NCI-H82 treated with DMSO at 0.1 percent for 48 hours (cell line): Measurements from ENCODE around the gene COL27A1.

ENCODE experiments used
- DNase-seq: peaks from one replicate; lab custom pipeline; 2025; ENCODE audit not compliant: unreplicated experiment; lab: John Stamatoyannopoulos, UW

COL27A1 gene

DNA sequence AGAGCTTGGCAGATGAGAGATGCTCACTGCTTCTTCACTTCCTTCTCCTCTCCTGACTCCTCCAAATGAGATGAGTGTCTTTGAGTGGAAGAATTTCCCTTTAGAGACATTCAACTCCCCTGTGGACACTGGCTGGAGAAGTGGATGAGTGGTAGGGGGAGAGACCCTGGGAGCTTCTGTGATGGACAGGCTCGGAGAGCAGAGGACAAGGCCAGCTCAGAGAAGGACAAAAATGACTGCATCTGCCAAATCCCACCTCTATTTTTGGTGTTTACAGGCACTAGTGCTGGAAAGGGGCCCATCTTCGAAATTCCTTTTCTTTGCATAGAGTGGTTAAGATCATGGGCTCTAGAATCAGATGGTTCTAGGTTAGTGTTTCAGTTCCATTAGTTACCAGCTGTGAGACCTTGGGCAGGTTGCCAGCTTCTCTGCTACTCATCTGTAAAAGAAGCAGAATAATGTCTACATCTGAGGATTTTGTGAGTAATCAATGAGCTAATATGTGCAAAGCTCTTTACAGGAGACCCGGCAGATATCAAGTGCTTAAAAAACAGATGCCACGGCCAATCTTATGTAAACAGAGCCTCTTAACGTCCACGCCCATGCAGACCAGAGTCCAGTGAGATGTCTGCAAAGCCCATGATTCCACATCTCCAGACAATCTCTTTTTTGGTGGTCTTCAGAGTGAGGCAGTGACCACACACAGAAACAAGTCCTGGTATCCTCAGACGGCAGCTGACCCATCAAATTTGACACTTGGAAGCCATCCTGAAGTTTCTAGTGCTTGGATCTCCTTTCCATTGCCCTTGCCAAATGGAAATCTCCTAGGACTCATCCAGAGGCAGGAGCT, 13.6 kb upstream of the COL27A1 start:
- peak; percentile 88 for DNase-seq

DNA sequence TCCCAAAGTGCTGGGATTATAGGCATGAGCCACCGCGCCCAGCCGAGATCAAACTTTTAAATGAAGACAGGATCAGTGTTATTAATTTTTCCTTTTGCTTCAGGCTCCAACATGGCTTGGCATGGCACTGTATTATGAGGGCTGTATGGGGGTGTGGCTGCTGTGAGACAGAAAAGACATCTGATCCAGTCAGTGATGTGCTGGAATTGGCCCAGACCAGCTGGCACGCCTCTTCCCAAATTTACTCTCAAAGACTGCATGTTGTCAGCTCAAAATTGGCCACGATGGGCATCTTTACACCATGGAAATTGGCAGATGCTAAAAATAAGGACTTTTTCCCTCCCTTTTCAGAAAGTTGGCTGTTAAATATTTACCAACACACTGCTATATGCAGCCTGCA, 12.1 kb upstream of the COL27A1 start:
- no peak for DNase-seq

DNA sequence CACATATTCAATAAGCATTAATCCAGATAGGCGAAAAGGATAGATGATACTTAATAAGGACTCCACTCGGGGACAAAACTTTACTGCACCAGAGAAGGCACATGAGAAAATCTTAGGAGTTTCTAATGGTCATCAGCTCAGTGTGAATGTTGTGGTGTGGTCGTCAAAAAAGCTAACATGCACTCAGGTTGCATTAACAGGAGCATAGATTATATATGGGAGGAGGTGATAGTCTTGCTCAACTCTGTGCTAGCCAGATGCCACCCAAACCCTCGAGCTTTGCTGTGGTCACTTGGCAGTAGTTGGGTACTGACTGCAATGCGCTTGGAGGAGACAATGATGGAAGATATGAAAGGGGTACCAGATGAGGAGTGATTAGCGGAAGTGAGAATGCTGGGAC, 8.6 kb upstream of the COL27A1 start:
- DNase-seq: no peak

DNA sequence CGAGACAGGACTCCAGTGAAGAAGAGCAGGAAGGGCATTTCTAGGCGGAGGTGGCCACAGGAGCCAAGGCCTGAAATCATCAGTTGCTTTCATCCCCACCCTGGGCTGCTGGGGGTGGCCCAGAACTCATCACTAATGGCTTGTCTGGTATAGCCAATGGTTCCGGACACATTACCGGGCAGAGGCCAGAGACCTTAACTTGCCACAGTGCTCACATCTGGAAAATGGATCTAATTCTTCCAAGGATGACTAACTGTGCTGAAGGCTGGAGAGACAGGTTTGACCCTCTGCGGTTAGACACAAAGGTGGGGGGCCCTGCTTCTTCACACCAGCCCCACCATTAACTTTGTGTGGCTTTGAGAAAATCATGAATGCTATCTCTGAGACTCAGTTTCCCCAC, 6.2 kb upstream of the COL27A1 start:
- no peak for DNase-seq

DNA sequence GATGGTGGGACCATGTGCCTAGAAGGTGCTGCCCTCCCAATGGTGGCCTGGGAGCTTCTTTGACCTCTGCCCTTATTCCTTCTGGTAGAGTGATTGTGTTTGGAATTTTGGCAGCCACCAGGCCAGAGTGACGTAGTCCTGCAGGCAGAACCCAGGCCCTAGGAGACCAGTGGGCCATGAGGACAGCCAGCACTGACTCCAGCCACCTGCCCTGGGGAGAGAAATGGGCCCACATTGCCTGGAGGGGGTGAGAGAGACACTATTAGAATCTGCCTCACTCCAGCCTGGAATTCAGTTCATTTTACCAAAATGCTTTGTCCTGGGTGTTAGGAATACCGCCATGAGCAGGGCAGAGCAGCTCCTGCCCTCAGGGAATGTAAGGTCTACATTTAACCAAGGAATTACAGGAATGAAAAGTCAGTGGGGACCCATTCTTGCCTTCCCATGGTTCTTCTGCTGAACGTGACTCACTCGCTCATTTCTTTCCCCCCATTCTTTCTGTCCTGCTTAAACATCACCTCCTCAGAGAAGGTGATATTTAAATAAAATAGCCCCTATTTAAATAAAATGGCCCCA, 5.5 kb upstream of the COL27A1 start:
- DNase-seq: no peak

DNA sequence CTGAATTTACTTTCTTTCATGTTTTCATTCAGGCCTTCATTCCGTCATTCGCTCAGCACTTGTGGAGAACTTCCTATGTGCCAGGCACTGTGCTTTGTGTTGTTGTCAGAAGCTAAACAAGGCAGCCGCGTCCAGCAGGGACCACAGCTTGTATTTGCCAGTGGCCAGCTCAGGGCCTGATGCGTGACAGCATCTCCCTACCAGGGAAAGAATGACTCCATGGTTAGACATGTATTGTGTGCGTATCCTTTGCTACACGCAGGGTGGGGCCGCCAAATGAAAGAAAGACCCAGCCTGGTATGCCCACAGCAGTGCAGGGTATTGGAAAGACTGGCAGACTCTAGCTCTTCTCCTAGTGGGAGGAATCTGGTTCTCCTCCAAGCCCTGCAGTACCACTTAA, 4.7 kb upstream of the COL27A1 start:
- no peak for DNase-seq

DNA sequence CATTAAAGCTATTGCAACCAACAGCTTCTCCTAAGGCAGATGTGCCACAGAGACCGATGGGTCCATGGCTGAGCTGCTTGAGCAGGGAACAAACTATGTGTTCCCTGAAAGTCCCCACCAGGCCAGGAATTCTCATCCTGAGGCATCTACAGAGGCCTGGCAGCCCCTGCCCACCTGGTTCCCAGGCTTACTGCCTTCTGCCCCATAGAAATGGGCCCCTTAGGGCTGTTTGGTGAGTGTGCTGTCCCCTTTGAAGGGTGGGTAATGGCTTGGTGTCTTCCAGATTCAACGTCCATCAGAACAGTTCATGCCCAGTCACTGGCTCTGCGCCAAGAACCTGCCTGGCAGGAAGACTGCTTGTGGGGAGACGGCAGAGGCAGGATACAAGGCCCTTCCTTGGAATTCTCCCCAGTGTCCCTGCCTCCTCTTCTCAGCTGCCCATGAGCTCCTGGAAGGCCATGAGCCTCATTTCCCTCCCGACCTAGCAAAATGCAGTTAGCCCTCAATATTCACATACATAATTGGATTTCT, 3.8 kb upstream of the COL27A1 start:
- no peak for DNase-seq

DNA sequence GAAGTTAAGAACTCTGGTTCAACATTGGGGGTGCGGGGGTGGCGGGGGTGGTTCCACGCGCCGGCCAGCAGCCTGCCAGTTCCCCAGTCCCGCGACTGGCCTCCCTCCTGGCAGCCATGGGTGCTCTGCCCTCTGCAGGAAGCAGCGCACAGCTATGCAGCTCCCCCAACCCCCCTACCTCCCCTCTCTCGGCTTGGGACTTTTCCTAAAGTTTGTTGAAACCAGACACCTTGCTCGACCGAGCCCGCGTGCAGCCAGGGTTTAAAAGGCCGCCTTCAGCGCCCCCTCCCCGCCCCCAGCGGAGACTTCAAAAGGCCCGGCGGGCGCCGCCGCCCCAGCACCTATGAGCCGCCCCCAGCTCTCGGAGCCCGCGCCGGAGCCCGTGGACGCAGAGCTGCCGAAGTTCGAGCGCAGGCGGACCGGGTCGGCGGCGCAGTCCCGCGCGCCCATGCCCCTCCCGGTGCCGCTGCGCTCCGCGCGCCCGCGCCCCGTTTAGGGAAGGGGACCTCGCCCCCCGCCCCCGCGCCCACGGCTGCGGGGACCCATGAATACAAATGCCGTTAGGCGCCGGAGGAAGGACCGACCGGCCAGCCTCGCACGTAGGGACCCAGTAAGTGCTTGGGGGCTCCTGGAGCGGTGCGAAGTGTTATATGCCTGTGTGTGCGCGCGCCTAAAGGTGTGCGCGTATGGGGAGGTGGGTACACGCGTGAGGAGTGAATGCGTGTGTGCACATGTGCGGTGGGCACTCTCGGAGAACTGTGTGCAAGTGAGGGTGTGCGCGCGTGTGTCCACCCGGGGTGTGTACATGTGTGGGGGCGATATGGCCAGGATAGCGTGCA, 1.4 kb upstream of the COL27A1 start:
- DNase-seq: no peak

DNA sequence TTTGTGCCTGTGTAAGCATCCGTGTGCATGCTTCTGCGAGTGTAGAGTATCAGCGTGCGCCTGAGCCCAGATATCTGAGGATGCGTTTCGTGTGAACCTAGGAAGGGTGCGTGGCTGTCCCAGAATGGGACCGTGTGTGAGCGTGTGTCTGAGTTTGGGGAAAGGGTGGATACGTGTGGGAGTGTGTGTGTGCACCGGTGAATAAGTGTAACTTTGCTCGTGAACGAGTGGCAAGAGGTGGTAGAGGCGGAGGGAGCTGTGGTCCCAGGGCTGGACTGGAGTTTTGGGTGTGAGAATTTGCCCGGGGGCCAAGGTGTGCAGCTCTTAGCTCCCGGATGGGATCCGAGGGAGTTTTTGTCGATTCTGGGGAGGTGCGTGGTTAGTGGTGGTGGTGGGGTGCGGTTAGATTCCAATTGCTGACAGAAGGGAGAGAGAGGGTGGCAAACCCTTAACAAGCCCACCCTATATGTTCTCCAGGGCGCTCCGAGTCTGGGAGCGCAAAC, 686 bp upstream of the COL27A1 start:
- no peak for DNase-seq

DNA sequence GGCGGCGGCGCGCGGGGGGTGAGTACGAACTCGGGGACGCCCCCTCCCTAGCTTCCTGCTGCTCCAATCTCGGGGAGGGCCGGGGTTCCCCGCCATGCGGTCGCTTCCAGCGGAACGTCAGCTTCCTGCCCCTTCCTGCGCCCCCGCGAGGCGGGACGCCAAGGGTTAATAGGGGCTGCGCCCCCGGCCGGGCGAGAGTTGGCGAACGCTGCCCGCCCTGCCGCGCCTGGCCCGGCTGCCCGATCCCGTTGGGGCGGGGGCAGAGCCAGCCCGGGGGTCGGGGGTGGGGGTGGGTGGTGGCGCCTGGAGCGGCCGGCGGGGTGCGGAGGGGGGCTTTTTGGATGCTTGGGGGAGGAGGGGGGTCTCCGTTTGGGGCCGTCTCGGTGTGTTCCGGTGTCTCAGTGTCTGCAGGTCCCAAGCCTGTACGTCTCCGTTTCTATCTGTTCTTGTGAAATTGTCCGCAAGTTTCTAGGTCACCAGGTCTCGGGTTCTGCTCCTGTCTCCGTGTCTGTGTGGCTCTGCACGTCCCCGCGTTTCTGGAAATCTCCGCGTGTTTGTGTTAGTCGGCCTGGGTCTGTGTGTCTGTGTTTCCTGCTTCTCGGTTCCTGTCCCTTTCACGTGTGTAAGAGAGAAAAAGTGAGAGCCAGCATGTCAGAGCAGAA, 789 bp downstream of the COL27A1 start:
- no peak for DNase-seq

DNA sequence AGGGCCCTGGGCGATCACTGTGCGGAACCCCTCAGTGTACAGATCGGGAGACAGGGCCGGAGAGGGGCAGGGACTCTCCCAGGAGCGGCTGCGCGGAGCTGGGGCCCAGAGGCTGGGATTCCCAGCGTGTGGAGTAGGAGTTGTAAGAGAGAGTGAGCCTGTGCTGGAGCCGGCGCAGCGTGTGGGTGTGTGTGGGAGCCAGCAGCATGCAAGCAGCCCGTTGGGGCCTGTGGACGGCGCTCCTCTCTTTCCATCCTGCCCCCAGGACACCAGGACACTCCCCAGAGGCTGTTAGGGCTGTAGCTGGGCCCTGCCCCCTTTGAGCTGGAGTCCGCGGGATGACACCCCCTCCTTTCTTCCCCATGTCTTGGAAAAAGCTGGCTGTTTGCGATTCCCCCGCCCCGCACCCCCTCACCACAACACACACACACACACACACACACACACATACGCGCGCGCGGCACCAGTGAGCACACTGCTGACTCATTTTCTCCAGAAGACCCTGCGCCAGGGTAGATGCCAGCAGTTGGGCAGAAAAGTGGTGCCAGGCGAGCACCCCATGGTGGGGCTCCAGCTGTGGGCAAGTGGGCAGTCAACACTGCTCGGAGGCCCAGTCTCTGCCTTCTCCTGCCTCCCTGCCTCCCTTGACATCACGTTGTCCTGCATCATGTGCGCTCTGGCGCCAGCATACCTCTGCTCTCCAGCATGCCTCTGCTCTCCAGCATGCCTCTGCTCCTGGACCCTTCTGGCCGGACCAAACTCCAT, 1.5 kb downstream of the COL27A1 start:
- DNase-seq: peak; percentile 13

DNA sequence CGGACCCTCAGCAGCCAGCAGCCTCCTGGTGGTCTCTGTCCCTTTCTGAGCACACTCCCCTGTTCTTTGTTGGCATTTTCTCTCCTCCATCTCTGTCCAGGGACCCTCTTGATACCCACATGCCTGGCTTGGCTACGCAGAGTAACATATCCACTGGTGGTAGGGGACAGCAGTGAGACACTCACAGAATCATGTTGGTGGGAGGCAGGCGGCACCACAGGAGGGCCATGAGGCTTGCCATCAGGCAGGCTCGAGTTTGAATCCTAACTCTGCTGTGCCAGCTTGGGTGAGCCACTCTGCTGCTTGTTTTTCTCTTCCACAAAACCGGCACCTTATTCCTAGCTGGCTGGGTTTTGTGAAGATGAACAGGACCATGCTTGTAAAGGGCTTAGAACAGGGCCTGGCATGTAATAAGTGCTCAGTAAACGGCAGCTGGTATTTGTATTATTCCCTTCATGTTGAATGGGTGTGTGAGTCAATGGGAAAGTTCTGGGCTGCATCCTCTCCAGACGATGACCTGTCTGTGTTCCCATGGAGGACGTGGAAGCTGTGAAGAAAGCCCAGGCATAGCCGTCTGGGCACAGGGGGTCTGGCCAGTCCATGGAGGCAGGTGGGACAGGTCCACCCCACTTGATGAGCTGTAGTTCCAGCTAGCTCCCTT, 2.3 kb downstream of the COL27A1 start:
- no peak for DNase-seq

DNA sequence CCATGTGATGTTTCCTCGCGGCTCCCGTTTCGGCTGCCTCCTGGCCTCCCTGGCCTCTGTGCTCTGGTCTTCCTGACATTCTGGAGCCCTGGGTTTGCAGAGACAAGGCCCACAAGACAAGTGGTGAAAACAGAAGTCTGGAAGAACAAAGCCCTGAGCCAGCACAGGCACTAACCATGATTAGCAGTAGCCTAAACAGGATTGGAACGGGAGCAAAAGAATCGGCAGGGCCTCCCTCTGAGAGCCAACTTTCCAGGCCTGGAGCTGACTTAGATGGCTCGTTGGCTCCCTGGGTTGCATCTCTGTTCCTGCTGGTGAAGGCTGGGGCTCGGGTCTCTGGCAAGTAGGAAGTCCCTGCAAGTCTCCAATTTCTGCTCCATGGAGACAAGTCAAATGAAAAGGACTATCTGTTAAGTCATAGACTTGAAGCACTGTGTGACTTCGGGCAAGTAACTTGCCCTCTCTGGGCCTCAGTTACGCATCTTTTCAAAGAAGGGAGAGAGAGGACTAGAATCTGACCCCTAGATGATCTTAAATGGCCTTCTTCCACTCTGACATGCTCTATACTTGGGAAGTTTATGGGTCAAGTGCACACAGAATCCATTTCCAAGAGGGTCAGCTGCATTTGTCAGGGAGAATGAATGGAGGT, 3.3 kb downstream of the COL27A1 start:
- DNase-seq: no peak

DNA sequence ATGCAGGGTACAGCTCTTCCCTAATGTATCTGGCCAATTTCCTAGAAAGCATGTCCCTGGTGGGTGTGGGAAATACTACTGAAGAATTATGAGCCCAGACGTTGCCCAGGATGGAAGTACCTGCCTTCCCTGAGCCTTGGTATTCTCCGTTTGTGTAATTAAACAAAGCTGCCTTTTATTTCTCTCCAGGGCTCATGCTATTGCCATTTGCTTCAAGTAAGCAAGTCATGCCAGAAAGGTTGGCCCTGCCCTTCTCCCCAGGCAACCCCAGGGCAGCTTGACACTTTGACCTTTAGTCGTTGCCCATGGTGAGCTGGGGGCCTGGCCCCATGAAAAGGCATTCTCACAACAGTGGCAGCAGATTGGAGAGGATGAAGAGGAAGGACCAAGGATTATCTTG, 4.4 kb downstream of the COL27A1 start:
- DNase-seq: no peak

DNA sequence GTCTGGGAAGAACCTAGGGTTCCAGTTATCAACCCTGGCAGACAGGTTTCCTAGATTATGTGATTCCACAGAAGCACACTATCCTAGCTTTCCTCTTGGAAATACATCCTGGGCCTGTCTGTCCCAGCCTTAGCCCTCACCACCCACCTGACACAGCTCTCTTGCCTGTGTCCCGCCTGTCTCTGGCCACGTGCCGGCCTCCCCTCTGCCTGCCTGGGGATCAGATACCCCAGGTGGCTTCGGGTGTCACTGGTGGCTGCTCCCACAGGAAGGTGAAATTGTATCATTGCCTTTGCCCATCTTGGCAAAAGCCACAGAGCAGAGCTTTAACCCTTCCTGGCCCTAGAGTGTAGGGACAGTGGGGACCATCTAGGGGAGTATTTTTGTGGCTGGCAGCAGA, 6.2 kb downstream of the COL27A1 start:
- DNase-seq: no peak

DNA sequence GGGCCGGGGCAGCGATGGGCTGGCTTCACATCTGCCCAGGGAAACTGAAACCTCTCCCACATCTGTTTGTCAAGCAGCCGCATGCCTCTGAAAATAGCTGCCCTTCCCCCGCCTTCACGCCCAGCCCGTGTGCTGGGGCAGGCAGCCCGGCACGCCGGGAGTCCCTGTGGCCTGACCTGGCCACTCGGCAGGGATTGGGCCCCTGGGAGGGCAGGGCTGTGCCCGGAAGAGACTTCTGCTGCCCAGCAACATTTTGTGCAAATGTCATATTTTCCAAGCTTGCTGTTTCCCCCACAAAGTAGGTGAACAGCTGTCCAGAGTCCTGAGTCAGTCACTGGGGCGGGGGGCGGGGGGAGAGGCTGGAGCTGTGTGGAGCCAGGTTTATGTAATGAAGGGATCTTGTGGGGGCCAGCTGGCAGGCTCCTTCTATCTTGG, 8.2 kb downstream of the COL27A1 start:
- peak; percentile 4 for DNase-seq

DNA sequence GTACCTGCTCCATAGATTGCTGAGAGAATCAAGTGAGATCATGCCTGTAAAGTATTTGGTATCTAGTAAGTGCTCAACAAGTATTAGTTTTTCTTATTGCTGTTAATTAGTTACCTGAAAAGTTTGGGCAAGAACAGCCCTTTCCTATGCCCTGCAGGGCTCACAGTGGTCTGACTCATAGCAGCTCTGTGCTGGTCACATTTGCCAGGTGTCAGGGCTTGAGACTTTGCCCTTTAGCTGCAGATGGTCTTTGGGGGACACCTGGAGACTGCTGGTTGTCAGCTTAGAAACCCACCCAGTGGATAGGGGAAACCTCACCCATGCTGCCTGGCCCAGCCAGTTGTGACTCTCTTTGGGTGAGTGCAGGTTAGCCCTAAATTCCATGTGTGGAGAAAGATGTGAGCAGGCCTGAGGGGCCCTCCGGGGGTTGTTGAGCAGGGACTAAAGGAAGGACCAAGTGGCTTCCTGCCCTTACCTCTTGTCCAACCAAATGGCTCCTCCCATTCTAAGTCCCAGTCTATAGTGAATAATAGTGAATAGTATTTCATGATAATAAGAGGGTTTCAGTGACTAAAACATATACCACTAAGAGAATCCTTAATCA, 9.0 kb downstream of the COL27A1 start:
- no peak for DNase-seq

DNA sequence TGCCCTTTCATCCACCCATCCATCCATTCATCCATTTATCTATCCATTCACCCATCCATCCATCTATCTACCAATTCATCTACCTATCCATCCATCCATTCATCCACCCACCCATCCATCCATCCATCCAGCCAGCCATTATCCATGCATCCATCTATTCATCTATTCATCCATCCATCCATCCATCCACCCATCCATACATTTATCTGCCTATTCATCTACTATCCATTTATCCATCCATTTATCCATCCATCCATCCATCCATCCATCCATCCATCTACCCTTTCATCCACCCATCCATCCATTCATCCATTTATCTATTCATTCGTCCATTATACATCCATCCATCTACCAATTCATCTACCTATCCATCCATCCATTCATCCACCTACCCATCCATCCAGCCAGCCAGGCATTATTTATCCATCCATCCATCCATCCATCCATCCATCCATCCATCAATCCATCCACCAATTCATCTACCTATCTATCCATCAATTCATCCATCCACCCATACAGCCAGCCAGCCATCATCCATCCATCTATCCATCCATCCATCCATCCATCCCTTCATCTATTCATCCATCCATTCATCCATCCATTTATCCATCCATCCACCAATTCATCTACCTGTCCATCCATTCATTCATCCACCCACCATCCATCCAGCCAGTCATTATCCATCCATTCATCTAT, 10.2 kb downstream of the COL27A1 start:
- DNase-seq: no peak
